GM12875 (cell line): ENCODE measurements around the gene MXRA8.
"Not testable (repeated sequence)": the region's sequence is repeated elsewhere in the genome, so short reads cannot be mapped to it uniquely, and the experiment has no call there.

Experiments used
- H3K4me3 ChIP-seq: one replicate; pipeline ENCODE4 v1.5.1; 2011; ENCODE audit warnings: low read depth, low read length, control low read depth
- CTCF ChIP-seq: IDR thresholded peaks from 2 replicates; pipeline ENCODE4 v1.5.1; 2011; ENCODE audit warnings: low read depth, mild to moderate bottlenecking, control low read depth, inconsistent platforms, low read length, moderate library complexity, borderline replicate concordance; ENCODE audit not compliant: insufficient read depth

MXRA8 gene

GRCh38 chr1:1371364-1371745, 13.0 kb upstream of the MXRA8 start:
- H3K4me3 ChIP-seq: no peak overlapping the region
- TF ChIP-seq CTCF: no peak

- no peak for TF ChIP-seq CTCF
- no peak overlapping the region for H3K4me3 ChIP-seq
Observed at GRCh38 chr1:1370771-1371300, 12.5 kb upstream of the MXRA8 start.

GRCh38 chr1:1370094-1370493, 11.7 kb upstream of the MXRA8 start:
- not testable (repeated sequence) for H3K4me3 ChIP-seq

GRCh38 chr1:1367315-1367714, 9.0 kb upstream of the MXRA8 start:
- no peak overlapping the region for H3K4me3 ChIP-seq
- TF ChIP-seq CTCF: no peak

GRCh38 chr1:1366699-1367066, 8.3 kb upstream of the MXRA8 start:
- no peak for TF ChIP-seq CTCF

GRCh38 chr1:1365875-1366698, 7.7 kb upstream of the MXRA8 start:
- TF ChIP-seq CTCF: no peak
- H3K4me3 ChIP-seq: no peak overlapping the region

More at GRCh38 chr1:1366699-1367066, 8.3 kb upstream of the MXRA8 start:
- no peak overlapping the region for H3K4me3 ChIP-seq

GRCh38 chr1:1364266-1364665, 5.9 kb upstream of the MXRA8 start:
- TF ChIP-seq CTCF: no peak
- no peak overlapping the region for H3K4me3 ChIP-seq
